Breast epithelium (tissue), 3 donors: ENCODE results near the gene PNPLA7.

Experiments
- CTCF ChIP-seq, 3 donors: fragments of 450-650 bp; IDR thresholded peaks; one replicate each; pipeline ENCODE4 v1.5.1; 2016 to 2017; ENCODE audit warnings: antibody characterized with exemption in 3 of 3, mild to moderate bottlenecking in 3 of 3, moderate library complexity in 3 of 3
- POLR2A ChIP-seq: fragments of 450-650 bp; IDR thresholded peaks from one replicate; pipeline ENCODE4 v1.6.1; 2016; ENCODE audit warnings: antibody characterized with exemption, mild to moderate bottlenecking, moderate library complexity
- POLR2AphosphoS5 ChIP-seq, 3 donors: sonication (generic); formaldehyde crosslinking; IDR thresholded peaks; one replicate each; pipeline ENCODE4 v1.6.1; 2017; ENCODE audit warnings: antibody characterized with exemption in 3 of 3

DNA sequence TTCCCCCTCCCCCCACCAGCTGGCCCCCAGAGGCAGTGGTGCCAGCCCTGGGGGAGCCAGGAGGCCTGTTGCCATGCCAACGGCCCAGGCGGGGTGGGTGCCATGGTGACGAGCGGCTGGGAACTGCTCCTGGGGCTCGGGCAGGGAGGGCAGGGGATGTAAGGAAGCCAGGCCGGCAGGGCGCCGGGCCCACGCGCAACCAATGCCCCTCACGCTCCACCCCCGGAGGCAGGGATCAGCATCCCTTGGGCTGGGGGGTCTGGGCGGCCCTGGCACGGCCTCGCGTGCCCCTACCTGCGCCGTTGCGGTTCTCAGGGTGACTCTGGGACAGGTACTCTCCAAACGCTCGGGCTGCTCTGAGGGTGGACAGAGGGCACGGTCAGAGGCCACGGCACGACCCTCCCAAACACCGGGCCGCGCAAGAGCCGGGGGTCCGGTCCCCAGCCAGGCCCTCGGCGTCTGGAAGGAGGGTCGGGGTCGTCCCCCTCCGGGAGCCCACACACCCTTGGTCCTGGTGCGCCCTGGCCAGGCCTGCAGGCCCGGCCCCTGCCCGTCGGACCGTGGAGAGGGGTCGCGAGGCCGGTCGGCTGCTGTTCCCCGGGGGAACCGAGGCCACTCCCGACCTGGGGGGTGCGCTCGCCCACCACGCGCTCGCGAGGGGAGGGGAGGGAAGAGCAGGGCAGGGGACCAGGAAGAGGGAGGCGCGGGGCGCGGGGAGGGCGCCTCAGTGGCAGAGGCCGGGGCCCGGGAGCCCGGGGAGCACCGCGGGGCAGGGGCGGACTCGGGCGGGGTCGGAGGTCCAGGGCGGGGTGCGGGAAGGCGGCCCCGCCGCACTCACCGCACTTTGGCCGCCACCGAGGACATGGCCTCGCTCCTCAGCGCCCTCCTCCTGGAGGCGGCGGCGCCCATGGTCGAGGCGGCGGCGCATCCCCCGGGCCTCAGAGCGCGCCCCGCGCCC, 91.7 kb downstream of the PNPLA7 start:
- no peak for TF ChIP-seq CTCF (IDR thresholded peaks at IDR 0.05)
- TF ChIP-seq POLR2A: no peak
- TF ChIP-seq POLR2AphosphoS5 (IDR thresholded peaks at IDR 0.05): no peak
